GM21737 (cell line): ENCODE data around the gene MRPS24.
A peak's percentile ranks its signal among the peaks of the same experiment; 100 is the strongest.
"Not testable (repeated sequence)": the region's sequence is repeated elsewhere in the genome, so short reads cannot be mapped to it uniquely, and the experiment has no call there.

Experiments
- ATAC-seq: cut with Tn5 transposase; IDR thresholded peaks from one replicate; pipeline ENCODE4 v1.9.1; 2021; ENCODE audit warnings: mild to moderate bottlenecking, moderate library complexity; ENCODE audit not compliant: unreplicated experiment

The MRPS24 gene

GRCh38 chr7:43869006-43869866 lies at the start of gene MRPS24:
MRPS24 (minus strand) TSS chr7:43869517; CDS start chr7:43869495, 22 bp downstream.
- ATAC-seq = peak; percentile 93

GRCh38 chr7:43915907-43916306 lies 46.6 kb upstream of the MRPS24 start:
- no peak for ATAC-seq

- ATAC-seq = no peak
Measured at GRCh38 chr7:43914795-43915194, 45.5 kb upstream of the MRPS24 start.

GRCh38 chr7:43906331-43907010 lies 37.2 kb upstream of the MRPS24 start, which contains the start of gene URGCP:
URGCP (minus strand) TSS chr7:43906596; CDS start chr7:43906575, 21 bp downstream.
- peak; percentile 76 for ATAC-seq

GRCh38 chr7:43905956-43906330 lies 36.6 kb upstream of the MRPS24 start:
- peak; percentile 33 for ATAC-seq

- no peak for ATAC-seq
Measured at GRCh38 chr7:43905209-43905946, 36.1 kb upstream of the MRPS24 start.

GRCh38 chr7:43904533-43905208 lies 35.4 kb upstream of the MRPS24 start:
- ATAC-seq = no peak

- no peak for ATAC-seq
Measured at GRCh38 chr7:43902542-43903054, 33.3 kb upstream of the MRPS24 start.

- not testable (repeated sequence) for ATAC-seq
Measured at GRCh38 chr7:43898571-43898970, 29.3 kb upstream of the MRPS24 start.

- no peak for ATAC-seq
Measured at GRCh38 chr7:43895847-43896415, 26.6 kb upstream of the MRPS24 start.

- ATAC-seq = no peak
Measured at GRCh38 chr7:43891069-43891955, 22.0 kb upstream of the MRPS24 start.

- ATAC-seq = no peak
Measured at GRCh38 chr7:43890468-43890867, 21.2 kb upstream of the MRPS24 start.

- no peak for ATAC-seq
Measured at GRCh38 chr7:43888993-43889945, 20.0 kb upstream of the MRPS24 start.

GRCh38 chr7:43884617-43885016 lies 15.3 kb upstream of the MRPS24 start:
- no peak for ATAC-seq

- no peak for ATAC-seq
Measured at GRCh38 chr7:43884209-43884608, 14.9 kb upstream of the MRPS24 start.

GRCh38 chr7:43880596-43880995 lies 11.3 kb upstream of the MRPS24 start:
- ATAC-seq = no peak

GRCh38 chr7:43879477-43879876 lies 10.2 kb upstream of the MRPS24 start:
- ATAC-seq = no peak

GRCh38 chr7:43878867-43879266 lies 9.6 kb upstream of the MRPS24 start:
- no peak for ATAC-seq
